A549 (cell line): ENCODE results near the gene MED12L.

Experiments
- CHD2 ChIP-seq: fragments of 150-350 bp; IDR thresholded peaks from 2 replicates; pipeline ENCODE4 v1.6.1; 2014; ENCODE audit warnings: low read length; ENCODE audit not compliant: partially characterized antibody
- PBX3 ChIP-seq: IDR thresholded peaks from 2 replicates; pipeline ENCODE4 v1.6.1; 2012
- POLR2A ChIP-seq: IDR thresholded peaks from 2 replicates; pipeline ENCODE4 v1.6.1; 2012; ENCODE audit warnings: mild to moderate bottlenecking, low read length
- TF ChIP-seq, protein P1 (sequence below): fragments of >200 bp; sonication (Bioruptor Twin); formaldehyde crosslinking; IDR thresholded peaks from 3 replicates; pipeline ENCODE4 v1.5.1; 2016

DNA sequence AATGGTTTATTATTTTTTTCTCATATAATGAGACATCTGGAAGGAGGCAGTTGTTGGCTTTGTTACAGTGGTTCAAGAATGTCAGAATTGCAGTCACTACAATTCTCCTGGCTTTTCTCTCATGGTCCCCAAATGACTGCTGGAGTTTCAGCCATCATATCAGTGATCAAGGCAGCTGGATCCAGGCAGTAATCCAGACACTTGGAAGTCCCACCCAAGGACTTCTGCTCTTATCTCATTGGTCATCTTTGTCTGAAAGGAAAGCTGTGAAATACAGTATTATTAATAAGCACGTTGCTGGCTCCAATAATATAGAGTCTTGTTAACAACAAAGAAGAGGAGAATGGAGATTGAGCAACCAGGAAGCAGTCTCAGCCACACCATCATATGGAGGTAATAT lies 22.9 kb upstream of the MED12L start:
- TF ChIP-seq PBX3 = no peak
- TF ChIP-seq POLR2A = no peak
- TF ChIP-seq CHD2 = no peak
- TF ChIP-seq, protein P1, sequence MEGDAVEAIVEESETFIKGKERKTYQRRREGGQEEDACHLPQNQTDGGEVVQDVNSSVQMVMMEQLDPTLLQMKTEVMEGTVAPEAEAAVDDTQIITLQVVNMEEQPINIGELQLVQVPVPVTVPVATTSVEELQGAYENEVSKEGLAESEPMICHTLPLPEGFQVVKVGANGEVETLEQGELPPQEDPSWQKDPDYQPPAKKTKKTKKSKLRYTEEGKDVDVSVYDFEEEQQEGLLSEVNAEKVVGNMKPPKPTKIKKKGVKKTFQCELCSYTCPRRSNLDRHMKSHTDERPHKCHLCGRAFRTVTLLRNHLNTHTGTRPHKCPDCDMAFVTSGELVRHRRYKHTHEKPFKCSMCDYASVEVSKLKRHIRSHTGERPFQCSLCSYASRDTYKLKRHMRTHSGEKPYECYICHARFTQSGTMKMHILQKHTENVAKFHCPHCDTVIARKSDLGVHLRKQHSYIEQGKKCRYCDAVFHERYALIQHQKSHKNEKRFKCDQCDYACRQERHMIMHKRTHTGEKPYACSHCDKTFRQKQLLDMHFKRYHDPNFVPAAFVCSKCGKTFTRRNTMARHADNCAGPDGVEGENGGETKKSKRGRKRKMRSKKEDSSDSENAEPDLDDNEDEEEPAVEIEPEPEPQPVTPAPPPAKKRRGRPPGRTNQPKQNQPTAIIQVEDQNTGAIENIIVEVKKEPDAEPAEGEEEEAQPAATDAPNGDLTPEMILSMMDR = no peak
